HUES64 (cell line): Measurements from ENCODE around the gene RAB9B.

Source experiments
- H3K27ac ChIP-seq: 2 replicates; pipeline ENCODE4 v1.7.0; 2013; ENCODE audit warnings: low read depth, low read length, inconsistent platforms
- H3K27me3 ChIP-seq: 2 replicates; pipeline ENCODE4 v1.6.1; 2013; ENCODE audit warnings: mild to moderate bottlenecking, low read length; ENCODE audit not compliant: insufficient read depth
- H3K36me3 ChIP-seq: 2 replicates; pipeline ENCODE4 v1.6.1; 2013; ENCODE audit warnings: mild to moderate bottlenecking, low read length; ENCODE audit not compliant: insufficient read depth
- H3K4me1 ChIP-seq: 2 replicates; pipeline ENCODE4 v1.6.1; 2013; ENCODE audit warnings: mild to moderate bottlenecking, low read length, moderate library complexity; ENCODE audit not compliant: insufficient read depth
- H3K4me3 ChIP-seq: 2 replicates; pipeline ENCODE4 v1.5.1; 2013; ENCODE audit warnings: mild to moderate bottlenecking, low read length, moderate library complexity
- H3K9ac ChIP-seq: 2 replicates; pipeline ENCODE4 v1.6.1; 2013; ENCODE audit warnings: mild to moderate bottlenecking, low read depth, low read length
- H3K9me3 ChIP-seq: 2 replicates; pipeline ENCODE4 v1.6.1; 2013; ENCODE audit warnings: low read depth, low read length; ENCODE audit not compliant: insufficient read depth
- WGBS: fragments of 150-250, 120-280 bp; methylation state at CpG from one replicate; pipeline ENCODE4 v1.1.7; 2013; ENCODE audit warnings: missing lambda C conversion rate; 5-methylcytosine and 5-hydroxymethylcytosine counted together

Gene RAB9B

GRCh38 chrX:103811858-103812257 is 20.2 kb downstream of the RAB9B start:
- WGBS: 78% methylated on average over 3 of the region's 3 CpGs
- no peak overlapping the region for H3K9ac ChIP-seq
- H3K27ac ChIP-seq: no peak overlapping the region
- H3K27me3 ChIP-seq: no peaks in the 10 kb centered on the region
- no peak overlapping the region for H3K4me3 ChIP-seq
- no peaks in the 10 kb centered on the region for H3K9me3 ChIP-seq
- H3K36me3 ChIP-seq: no peaks in the 10 kb centered on the region
- H3K4me1 ChIP-seq: no peaks in the 10 kb centered on the region; the same call in 1 of the 2 replicates

DNA sequence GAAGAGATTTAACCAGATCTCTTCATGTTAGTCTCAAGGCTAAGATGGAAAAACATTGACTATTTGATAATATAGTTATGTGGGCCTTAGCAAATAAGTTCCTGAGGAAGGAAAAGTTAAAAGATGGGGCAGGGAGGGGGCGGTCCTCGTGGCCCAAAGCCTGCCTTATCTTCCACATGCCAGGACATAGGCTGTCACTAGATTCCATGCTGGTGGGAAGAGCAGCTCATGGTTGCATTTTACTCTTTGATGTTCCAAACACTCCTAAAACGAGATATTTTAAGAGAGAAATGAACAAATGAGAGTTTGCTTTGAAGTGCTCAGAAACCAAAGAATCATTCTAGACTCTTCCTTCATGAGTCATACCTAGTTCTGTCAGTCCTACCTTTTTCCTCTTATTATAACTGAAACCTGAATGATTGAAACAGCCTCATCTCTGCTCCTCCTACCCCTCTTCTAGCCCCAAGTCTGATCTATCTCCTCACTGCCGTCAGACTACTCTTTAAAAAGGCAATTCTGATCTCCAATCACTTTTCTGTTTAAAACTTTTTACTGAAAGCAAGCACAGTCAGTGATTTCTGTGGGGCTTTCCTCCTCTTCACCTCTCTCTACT is 25.1 kb downstream of the RAB9B start:
- H3K4me3 ChIP-seq: no peak overlapping the region
- no peaks in the 10 kb centered on the region for H3K9me3 ChIP-seq
- no peaks in the 10 kb centered on the region for H3K27me3 ChIP-seq
- 70% methylated on average over 2 of the region's 4 CpGs for WGBS
- H3K36me3 ChIP-seq: no peaks in the 10 kb centered on the region
- H3K9ac ChIP-seq: no peak overlapping the region
- no peak overlapping the region for H3K27ac ChIP-seq
- no peaks in the 10 kb centered on the region for H3K4me1 ChIP-seq

GRCh38 chrX:103805860-103806259 is 26.2 kb downstream of the RAB9B start:
- H3K4me1 ChIP-seq: no peaks in the 10 kb centered on the region
- H3K36me3 ChIP-seq: no peaks in the 10 kb centered on the region
- no peak overlapping the region for H3K4me3 ChIP-seq
- H3K9me3 ChIP-seq: no peaks in the 10 kb centered on the region
- no peak overlapping the region for H3K9ac ChIP-seq
- H3K27ac ChIP-seq: no peak overlapping the region
- H3K27me3 ChIP-seq: no peaks in the 10 kb centered on the region

DNA sequence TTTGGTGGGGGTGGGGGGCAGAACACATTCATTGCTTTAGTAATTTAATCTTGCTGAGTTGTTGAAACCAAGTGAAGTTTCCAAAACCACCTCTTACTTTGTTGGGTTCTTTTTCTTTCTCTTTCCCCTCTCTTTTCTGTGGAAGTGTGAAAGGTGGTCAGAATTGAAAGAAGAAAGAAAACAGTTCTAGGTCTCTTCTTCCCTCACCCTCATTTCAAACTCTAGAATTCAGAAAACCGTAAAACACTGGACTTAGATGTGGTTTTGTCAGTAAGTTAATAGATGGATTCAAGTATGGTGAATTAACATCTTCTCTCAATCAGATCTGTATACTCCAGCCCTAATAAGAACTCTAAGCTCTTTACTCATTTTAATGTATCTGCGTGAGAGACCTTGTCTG is 31.7 kb downstream of the RAB9B start:
- no peak overlapping the region for H3K9ac ChIP-seq
- no CpG with 5 or more reads among the region's 2 CpGs for WGBS
- H3K27me3 ChIP-seq: no peaks in the 10 kb centered on the region
- H3K9me3 ChIP-seq: no peaks in the 10 kb centered on the region
- no peaks in the 10 kb centered on the region for H3K4me1 ChIP-seq
- no peaks in the 10 kb centered on the region for H3K36me3 ChIP-seq
- H3K27ac ChIP-seq: no peak overlapping the region
- H3K4me3 ChIP-seq: no peak overlapping the region

DNA sequence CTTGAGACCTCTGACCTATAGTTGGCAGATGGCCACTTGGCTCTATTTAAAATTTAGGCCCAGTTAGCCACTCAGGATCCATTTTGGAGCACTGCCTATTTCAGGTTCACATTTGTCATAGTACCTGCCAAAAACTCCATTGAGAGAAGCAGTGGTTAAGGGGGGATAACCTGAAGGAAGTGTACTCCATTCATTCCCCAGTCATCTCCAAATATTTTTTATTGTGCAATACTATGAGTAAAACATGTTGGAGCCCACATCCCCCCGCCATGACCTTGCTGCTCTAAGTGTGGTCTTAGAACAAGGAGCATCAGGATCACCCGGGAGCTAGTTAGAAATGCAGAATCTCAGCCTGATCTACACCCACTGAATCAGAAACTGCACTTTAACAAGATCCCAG is 34.4 kb downstream of the RAB9B start:
- Histone ChIP-seq H3K9ac (no peak overlapping the region), H3K4me1 (no peaks in the 10 kb centered on the region), H3K27me3 (no peaks in the 10 kb centered on the region), H3K27ac (no peak overlapping the region), H3K4me3 (no peak overlapping the region), H3K9me3 (no peaks in the 10 kb centered on the region), H3K36me3 (no peaks in the 10 kb centered on the region)
- 100% methylated on average over 2 of the region's 2 CpGs for WGBS

DNA sequence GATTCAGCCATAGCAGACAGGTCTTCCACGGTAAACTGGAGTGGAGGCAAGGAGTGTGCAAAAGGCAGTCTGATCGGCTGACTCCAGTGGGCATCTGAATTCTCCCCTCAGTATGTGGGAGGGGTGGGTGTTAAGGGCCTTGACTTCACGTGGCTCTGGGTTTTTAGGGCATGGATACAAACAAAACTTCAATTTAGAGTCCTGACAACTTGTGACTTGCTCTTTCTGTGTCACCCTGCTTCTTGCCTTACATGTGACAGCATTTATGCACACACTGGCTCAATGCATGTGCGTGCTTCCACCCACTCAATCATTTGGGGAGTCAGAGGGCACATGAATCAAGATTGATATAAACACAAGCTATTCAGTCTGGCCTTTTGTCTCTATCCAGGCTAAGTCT is 37.9 kb downstream of the RAB9B start:
- no peaks in the 10 kb centered on the region for H3K4me1 ChIP-seq
- H3K9ac ChIP-seq: no peak overlapping the region
- H3K27me3 ChIP-seq: no peaks in the 10 kb centered on the region
- no peak overlapping the region for H3K27ac ChIP-seq
- no peak overlapping the region for H3K4me3 ChIP-seq
- H3K9me3 ChIP-seq: no peaks in the 10 kb centered on the region
- peaks cover 31% of the 10 kb centered on the region for H3K36me3 ChIP-seq
- WGBS: 89% methylated on average over 4 of the region's 4 CpGs

DNA sequence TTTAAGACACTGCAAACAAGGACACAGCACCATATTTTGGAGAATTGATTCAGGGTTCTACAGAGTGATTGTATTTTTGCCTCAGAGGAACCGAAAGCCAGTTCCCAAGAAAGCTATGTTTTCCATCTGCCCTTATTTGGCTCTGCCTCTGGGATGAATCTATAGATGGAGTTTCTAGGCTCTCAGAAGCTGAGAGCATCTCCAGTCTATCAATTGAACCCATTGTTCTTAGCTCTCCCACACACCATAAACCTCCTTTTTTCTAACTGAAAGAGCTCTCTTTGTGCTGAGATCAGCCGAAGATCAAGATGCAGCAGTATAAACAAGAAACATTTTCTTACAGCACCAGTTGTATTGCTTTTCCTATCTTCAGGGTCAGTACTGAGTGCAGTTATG is 38.5 kb downstream of the RAB9B start:
- H3K27ac ChIP-seq: no peak overlapping the region; the same call in 1 of the 2 replicates

DNA sequence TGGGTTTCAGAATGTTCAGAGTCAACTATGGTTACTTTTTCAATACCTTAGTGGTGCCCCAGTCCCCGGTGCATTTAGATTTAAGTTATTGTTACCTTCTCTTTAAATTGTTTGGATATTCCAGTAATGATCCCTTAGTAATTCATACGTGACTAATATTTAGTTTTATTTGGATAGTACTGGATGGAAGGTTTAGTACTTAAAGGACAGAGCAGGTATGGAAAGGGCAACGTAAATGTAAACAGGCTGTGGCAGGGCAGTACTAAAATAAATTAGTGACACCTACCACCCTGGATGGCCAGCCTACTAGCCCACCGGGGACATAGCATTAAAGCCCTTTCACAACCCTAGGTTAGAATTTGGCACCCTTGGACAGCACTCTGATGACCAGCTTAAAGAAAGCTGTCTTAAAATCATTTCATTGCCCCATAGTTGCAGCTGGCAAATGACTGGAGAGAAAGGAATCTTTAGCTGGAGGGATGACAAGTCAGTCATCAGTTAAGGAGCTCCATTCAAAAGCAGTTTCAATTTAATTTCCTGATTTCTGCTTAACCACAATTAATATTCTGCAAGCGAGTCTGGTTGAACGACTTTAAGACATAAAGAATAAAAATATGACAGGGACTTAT is 39.0 kb downstream of the RAB9B start:
- H3K36me3 ChIP-seq: peaks cover 42% of the 10 kb centered on the region
- H3K4me3 ChIP-seq: no peak overlapping the region
- H3K27me3 ChIP-seq: no peaks in the 10 kb centered on the region
- H3K4me1 ChIP-seq: no peaks in the 10 kb centered on the region
- no peak overlapping the region for H3K9ac ChIP-seq
- no peak overlapping the region; the same call in 1 of the 2 replicates for H3K27ac ChIP-seq
- WGBS: 90% methylated on average over 3 of the region's 6 CpGs
- H3K9me3 ChIP-seq: no peaks in the 10 kb centered on the region

More for the DNA sequence above, 38.5 kb downstream of the RAB9B start:
- Histone ChIP-seq H3K4me3 (no peak overlapping the region), H3K27me3 (no peaks in the 10 kb centered on the region), H3K9ac (no peak overlapping the region), H3K36me3 (peaks cover 37% of the 10 kb centered on the region), H3K9me3 (no peaks in the 10 kb centered on the region), H3K4me1 (no peaks in the 10 kb centered on the region)
- WGBS: 85% methylated on average over 2 of the region's 2 CpGs

GRCh38 chrX:103791826-103792485 is 40.1 kb downstream of the RAB9B start:
- H3K27me3 ChIP-seq: no peaks in the 10 kb centered on the region
- no peak overlapping the region for H3K4me3 ChIP-seq
- no peak overlapping the region for H3K9ac ChIP-seq
- H3K27ac ChIP-seq: no peak overlapping the region
- H3K4me1 ChIP-seq: no peaks in the 10 kb centered on the region
- WGBS: 83% methylated on average over 1 of the region's 2 CpGs
- H3K36me3 ChIP-seq: peaks cover 53% of the 10 kb centered on the region
- no peaks in the 10 kb centered on the region for H3K9me3 ChIP-seq

DNA sequence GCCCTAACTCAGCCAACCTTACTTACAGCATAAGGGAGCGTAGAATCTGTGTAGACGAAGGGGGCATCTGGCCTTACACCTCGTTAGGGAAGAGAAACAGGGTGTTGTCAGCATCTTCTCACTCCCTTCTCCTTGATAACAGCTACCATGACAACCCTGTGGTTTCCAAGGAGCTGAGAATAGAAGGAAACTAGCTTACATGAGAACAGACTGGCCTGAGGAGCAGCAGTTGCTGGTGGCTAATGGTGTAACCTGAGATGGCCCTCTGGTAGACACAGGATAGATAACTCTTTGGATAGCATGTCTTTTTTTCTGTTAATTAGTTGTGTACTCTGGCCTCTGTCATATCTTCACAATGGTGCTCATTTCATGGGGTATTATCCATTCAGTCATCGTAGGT is 40.8 kb downstream of the RAB9B start:
- Histone ChIP-seq H3K9ac (no peak overlapping the region), H3K27me3 (no peaks in the 10 kb centered on the region), H3K36me3 (peaks cover 60% of the 10 kb centered on the region), H3K4me1 (no peaks in the 10 kb centered on the region), H3K9me3 (no peaks in the 10 kb centered on the region), H3K4me3 (no peak overlapping the region), H3K27ac (no peak overlapping the region)
- WGBS: 81% methylated on average over 4 of the region's 4 CpGs

GRCh38 chrX:103789004-103789403 is 43.1 kb downstream of the RAB9B start:
- Histone ChIP-seq H3K4me3 (no peak overlapping the region), H3K9ac (no peak overlapping the region), H3K9me3 (no peaks in the 10 kb centered on the region), H3K4me1 (no peaks in the 10 kb centered on the region), H3K27ac (no peak overlapping the region), H3K27me3 (no peaks in the 10 kb centered on the region), H3K36me3 (peaks cover 78% of the 10 kb centered on the region)
